NCI-H226 (cell line): ENCODE results near the gene MARK1.

Experiments
- DNase-seq: peaks from one replicate; pipeline ENCODE4 v3.0.0-alpha.2; 2015

The MARK1 gene

DNA sequence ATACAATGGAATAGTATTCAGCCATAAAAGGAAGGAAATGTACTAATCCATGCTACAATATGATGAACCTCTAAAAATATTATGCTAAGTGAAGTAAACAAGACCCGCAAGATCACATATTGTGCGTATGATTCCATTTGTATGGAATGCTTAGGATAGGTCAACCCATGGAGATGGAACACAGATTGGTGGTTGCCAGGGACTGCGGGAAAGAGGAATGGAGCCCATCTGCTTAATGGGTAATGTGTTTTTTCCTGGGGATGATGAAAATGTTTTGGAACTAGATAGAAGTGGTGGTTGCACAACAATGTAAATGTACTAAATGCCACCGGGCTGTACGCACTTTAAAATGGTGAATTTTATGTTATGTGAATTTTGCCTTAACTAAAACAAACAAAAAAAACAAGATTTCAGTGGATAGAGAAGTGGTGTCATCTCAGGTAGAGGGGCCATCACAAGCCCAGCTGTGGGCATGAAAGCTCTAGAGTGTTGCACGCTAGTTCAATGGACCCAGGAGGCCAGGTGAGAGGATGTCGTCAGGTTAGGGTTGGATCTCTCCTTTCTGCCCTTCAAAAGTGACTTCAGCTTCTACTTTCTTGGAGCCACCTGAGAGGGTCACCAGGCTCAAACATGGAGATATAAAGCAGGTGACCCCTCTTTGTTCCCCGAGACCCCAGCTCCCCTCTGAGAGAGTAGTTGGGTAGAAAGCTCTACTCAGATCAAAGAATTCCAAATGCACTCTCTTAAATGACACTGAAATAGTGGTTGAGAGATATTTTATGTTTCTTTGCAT lies 164.7 kb downstream of the MARK1 start:
- DNase-seq, result no peak

DNA sequence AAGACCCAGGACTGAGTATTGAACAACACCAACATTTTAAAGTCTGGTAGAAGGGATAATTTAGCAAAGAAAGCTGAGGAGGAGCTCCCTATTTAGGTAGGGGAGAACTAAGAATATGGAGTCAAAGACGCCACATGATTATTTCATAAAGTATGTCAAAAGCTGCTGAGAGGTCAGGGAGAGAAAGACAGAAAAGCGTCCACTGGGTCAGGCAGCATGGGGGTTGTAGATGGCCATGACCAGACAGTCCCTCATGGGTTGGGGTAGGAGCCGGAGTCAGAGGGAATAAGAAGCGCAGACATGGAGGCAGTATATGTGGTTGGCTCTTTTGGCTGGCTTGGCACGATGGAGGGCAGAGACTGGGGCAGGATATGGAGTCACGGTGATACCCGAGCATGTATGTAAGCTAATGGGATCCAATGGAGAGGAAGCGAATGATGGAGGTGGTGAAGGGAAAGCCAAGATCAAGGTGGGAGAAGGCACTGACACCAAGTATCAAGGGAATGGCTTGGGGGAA lies 167.0 kb downstream of the MARK1 start:
- no peak for DNase-seq

DNA sequence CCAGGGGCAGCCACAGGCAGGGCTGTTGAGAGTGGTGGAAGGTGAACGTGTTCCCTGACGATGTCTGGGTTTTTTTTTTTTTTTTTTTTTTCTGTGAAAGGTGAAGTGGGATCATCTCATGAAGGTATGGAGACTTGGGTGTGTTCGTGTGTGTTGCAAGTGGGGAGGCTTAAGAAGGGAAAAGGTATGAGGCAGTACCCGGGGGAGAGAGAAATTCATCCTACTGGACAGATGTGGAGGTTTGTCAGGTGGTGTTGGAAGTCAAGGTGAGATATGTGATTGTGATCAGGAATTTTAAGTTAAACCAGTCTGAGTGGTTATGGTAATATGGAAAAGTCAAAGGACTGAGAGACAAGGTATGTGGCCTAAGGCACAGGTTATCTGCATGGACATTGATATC lies 167.5 kb downstream of the MARK1 start:
- DNase-seq, result no peak

DNA sequence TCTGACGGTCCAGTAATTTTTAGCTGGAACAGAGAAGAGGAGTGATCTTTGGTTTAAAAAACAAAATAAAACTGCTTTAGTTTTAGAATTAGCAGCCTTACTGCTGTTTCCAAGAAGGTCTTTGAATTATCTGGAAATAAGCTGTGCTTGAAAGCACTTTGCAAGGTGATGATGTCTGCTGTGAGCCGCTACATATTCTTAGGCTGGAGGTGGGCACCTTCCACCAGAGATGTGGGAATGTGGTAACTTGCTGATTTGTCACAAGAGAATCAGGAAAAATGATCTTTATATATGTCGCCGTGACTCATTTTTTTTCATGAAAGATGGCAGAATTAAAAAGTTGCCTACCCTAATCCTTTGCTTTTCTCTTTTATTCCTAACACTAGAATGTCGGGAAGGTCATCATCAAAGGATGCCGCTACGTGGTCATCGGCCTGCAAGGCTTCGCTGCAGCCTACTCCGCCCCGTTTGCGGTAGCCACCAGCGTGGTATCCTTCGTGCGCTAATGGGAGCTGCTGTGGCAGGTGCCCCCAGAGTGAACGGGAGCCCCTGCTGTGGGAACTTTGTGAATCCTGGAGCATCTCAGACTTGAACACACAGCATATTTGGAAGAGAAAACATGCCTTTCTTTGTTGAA lies 168.4 kb downstream of the MARK1 start:
- DNase-seq, result no peak

DNA sequence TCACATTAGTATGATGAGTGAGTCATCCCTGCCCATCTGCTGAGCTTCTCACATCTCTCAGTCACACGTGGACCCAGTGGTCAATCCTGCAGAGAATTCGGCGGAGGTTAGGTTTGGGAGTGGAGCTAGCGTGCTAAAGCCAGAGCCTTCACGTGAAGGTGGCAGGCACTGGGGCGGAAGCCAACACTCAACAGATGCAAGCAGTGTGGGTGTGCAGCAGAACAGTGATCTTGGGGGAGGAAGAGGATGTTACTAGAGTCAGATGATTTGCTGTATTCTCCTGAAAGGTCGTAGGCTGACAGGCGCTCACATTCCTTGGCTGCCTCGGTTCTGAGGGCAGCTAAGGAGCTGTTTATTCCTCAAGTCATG lies 168.9 kb downstream of the MARK1 start:
- no peak for DNase-seq

DNA sequence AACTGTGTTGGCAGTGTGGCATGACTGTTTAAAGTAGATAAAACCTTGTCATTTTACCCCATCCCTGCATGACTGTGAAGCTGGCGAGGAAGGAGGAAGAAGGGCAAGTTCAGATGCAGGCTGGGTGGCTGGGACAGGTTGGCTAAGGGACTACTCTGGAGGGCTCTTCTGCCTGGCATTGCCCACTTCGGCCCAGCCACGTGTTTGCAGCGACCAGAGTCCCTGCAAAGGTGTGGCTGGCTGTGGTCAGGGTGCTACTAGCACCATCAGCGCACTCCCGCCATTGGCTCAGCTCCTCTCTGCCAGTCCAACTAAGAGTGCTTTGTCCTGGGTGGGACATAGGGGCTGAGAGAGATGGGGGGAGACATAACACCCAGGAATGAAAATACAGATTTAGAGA lies 169.4 kb downstream of the MARK1 start:
- no peak for DNase-seq

DNA sequence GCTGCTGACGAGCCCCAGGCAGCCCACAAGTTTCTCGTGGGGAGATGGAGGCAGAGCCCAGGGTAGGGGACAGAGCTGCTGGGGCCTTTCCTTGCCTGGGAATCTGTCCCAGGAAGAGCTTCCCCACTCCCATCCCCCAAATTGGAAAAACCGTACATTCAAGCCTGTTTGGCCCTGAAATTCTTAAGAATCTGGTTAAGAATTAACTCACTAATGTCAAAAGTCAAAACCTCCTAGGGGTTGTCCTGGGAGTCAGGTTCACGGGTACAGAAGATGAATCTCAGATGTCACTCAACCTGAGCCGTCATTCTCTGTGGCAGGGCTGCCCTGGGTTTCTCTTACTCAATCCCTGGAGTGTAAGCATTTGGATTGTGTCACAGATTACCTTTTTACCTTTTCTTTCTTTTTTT lies 170.7 kb downstream of the MARK1 start:
- no peak for DNase-seq

DNA sequence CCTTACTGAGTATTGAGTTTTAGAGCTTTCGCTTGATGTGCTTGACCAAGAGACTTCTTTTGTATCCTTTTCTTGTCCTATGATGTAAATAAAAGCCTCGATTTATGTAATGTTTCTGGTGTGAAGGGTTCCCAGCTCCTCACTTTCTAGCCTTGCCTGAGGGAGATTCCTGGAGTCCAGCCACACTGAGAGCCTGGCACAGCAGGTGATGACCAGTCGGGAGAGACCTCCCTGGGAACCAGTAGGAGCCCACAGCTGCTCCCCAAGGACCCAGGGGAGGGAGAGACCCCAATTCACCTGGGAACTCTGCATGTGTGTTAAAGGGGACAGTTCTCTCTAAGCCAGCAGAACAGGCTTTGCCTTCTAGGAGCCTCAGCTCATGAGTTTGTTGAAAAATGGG lies 171.1 kb downstream of the MARK1 start:
- DNase-seq, result no peak

DNA sequence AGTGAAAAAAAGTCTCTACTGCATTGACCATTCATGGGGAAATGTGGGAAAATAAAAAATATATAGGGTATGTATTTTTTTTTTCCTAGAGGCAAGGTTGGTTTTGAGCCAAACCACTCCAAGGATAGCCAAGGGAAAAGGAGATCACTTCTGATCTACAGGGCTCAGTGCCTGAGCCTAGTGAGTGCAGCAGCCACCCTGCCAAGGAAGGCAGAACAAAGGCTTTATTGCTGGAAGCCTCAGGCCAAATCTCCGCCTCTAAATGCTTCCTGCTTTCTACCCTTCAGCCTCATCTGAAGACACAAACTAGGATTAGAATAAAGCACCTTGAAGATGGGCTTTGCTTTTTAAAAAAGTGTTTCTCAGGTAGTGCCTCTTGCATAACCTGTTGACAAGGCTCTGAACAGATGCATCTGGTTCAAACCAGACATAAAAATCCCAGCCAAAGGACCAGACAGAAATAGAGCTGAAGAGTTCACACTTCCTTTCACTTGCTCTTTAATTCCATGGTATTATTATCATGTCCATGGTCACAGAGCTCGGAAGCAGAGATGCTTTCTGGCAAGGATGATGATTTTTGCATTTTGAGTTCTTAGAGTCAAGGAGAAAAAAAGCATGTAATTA lies 172.7 kb downstream of the MARK1 start:
- DNase-seq, result no peak

DNA sequence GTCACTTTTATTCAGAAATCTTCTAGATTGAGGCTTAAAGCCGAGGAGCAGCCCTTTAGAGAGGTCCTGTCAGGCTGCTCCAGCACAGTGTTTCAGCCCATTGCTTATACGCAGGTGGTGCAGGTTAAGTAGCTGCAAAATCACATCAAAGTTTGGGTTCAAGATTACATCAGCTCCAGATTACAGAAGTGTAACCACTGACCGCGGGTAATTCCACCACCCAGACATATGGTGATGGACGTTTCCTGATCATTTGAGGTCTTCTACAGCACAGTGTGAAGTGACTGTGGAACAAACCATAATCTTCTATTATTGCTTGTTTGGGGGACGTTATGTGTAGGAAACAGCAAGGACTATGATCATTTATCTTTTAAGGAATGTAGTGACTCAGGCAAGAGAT lies 174.0 kb downstream of the MARK1 start:
- DNase-seq, result no peak

DNA sequence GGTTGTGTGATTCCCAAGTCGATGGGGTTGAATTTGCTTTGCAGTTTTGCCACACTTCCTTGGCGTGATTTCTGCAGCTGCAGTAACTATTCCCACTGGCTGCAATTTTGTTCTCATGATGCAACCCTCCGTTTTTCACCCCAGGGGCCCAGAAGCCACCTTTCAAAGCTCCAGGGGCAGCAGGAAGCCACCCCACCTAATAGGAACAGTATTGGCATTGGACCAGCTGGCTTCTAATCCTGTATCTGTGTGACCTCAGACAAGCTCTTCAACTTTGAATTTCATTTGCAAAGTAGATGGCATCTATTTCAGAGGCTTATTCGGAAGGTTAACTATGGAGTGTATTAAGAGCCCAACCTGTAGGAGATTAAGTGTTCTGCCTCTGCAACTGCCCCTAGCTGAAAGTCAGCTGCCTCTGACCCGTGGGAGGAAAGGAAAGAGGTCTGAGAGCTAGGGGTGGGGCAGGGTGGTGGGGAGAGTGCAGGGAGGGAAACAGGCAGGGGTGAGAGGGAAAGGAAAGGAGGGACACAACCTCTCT lies 174.9 kb downstream of the MARK1 start:
- DNase-seq, result no peak

DNA sequence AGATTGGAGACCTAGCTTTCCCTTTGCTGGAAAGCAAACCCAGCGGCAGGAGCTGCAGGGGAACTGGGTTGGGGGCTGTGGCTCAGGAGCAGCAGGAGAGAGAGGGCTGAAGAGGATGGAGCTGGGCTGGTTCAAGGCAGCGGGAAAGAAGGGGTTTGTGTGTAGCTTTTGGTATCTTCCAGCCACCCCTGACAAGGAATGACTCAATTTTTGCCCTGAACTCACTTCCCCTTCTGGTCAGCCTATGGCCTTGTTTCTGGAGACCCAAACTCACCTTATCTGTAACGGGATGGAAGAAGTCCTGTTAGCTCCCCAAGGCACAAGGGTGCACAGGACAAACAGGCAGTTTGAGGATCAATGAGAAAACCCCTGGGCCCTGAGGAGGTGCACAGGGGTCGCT lies 175.4 kb downstream of the MARK1 start:
- no peak for DNase-seq

DNA sequence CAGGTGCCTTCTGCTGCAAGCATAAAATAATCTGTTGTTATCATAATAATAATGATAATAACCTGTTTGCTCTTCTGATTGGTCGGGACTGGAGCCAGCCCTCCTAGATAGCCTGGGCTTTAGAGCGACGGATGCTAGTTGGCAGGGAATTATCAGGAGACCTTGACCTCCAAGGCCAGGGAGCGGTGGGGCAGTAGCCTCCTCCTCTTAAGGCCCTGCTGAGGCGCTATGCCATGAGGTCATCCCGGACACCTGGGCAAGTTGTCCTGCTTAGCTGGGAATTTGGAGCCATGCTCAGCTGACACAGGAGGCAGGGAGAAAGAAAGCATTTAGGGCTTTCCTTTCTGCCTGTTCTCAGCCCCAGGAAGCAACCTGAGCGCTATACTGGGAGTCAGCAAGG lies 177.8 kb downstream of the MARK1 start:
- DNase-seq, result no peak

DNA sequence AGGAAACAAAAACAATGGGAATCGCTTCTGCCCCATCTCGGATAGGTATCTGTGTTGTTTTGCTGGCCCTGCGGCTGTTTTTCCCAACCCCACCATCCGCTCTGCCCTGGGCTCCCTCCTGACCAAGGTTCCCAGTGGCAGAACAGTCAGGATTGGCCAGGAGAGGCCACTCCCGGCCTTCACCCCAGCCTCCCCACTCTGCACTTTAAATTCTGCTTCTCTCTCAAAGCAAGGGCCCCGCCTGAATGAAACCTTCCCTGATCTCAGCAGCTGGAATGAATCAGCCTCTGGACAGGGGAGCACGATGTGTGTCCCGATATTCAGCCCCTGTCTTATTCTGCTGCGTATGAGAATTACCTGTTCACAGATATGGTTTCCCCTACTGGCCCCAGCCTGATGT lies 178.5 kb downstream of the MARK1 start:
- no peak for DNase-seq

DNA sequence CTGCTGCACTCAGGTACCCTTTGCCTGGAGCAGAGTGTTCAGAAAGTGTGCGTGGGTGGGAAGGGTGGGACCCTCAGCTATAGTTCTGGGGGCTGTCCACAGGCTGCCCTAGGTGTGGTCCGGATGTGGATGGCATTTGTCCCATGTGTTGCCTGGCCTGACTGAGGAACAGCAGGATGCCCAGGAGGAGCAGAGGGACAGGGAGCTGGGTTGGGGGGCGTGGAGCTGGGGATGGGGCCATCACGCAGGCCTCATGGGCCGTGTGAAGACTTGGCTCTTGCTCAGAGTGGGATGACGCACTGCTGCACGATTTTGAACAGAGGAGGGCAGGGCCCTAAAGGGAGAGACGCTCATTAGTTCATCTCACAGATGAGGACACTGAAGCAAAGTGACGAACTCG lies 179.2 kb downstream of the MARK1 start:
- no peak for DNase-seq

DNA sequence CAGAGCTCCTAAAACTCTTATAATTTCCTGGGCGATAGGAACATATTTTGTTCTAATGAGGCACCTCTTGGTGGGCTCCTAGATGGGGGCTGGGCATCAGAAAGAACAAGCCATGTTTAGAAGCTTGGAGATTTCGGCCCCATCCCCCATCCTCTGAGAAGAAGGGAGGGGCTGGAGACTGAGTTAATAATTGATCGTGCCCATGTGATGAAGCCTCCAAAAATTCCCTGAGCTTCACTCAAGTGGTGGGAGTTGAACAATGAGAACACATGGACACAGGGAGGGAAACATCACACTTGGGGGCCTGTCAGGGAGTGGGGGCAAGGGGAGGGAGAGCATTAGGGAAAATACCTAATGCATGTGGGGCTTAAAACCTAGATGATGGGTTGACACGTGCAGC lies 180.3 kb downstream of the MARK1 start:
- DNase-seq, result no peak

DNA sequence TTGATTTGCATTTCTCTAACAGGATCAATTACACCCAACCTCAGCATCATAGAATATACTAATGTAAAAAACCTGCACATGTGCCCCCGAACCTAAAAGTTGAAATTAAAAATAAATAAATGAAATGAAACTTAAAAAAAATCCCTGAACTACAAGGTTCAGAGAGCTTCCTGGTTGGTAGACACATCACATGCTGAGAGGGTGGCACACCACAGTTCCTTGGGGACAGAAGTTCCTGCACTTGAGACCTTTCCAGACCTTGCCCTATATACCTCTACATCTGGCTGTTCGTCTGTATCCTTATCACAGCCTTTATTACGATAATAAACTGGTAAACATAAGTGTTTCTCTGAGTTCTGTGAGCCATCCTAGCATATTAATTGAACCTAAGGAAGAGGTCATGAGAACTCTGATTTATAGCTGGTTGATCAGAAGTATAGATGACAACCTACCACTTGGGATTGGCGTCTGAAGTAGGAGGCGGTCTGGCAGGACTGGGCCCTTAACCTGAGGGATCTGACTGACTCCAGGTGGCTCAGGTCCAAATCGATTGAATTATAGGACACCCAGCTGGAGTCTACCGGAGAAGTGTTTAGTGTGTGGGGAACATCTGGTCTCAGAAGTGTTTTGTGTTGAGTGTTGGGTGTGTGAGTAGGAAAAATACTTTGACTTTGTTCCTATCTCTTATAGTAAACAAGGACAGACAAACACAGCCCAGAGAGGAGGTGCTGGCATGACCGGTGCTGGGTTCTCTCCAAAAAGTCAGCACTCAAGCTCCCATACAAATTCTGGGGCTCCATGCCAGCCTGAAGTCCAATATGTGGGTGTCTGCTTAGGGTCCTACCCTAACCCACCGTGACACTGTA lies 181.2 kb downstream of the MARK1 start:
- no peak for DNase-seq

DNA sequence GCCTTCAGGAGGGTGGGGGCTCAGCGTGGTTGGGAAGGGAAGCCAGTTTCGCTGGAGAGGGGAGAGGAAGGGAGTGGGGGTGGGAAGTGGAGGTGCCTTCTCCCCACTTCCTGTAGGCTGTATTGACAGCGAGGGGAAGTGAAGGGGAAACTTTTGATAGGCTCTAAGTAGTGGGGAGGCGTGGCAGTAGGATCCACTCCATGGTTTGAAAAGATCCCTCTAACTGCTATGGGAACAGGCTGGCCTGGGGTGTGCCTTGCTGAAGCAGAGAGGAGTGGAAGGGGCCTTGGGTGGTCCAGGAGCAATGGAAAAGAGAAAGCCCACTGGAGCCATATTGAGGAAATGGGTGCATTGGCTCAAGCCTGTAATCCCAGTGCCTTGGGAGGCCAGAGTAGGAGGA lies 182.4 kb downstream of the MARK1 start:
- no peak for DNase-seq

DNA sequence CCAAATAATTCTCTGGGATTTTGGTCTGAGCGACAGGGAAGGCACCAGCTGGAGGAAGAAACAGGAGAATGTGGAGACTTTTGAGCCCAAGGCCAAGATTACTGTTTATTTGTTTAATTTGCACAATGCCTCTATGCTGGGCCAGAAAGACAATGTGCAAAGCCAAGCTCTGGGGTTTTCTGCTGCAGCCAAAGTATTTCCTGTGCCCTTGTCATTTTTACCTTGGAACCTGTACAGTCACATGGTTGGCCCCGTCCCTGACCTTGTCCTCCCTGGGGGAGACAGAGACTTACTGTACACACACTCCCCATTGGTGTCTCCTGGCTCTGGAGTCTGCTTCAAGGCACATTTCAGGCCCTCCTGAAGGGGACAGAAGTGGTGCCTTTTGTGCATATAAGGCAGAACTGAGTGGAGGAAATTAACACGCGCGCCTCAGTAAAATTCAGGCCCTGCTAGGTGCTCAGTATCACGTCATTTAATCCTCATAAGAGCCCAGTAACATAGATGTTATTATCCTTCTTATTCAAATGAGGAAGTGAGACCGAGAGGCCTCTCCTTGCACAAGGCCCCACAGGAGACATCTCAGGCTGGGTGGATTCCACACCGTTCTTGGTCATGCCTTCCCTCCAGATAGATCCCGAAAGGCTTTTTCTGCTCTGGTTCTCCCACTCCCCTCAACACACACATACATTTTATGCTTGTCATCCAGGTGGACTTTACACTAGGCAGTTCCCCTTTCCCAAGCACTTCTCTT lies 183.3 kb downstream of the MARK1 start:
- DNase-seq, result no peak
